22Rv1 (cell line): ENCODE data around the gene CFAP210.

ENCODE experiments used
- CTCF ChIP-seq: fragments of 450-650 bp; IDR thresholded peaks from 2 replicates; pipeline ENCODE4 v1.5.1; 2017; ENCODE audit warnings: mild to moderate bottlenecking
- ZFX ChIP-seq: fragments of 450-650 bp; IDR thresholded peaks from 2 replicates; pipeline ENCODE4 v1.6.1; 2017; ENCODE audit warnings: antibody characterized with exemption, borderline replicate concordance

- TF ChIP-seq CTCF = no peak
- TF ChIP-seq ZFX = no peak
These were observed 20.3 kb downstream of the CFAP210 start for GRCh38 chr2:169673921-169674320.
